ENCODE measurements around the gene FLVCR2. TPM values are rescaled to one million over a fixed set of nuclear protein-coding genes. Genes with fewer than 3 reads are reported as not detected.

FLVCR2 gene
- 11.2 TPM for polyA plus RNA-seq (ENCODE audit: insufficient read length)

- no peak for DNase-seq (ENCODE audit: low read depth)
Observed at GRCh38 chr14:75578102-75578785, at the start of gene FLVCR2. FLVCR2 (plus strand) TSS chr14:75578620; CDS start chr14:75578973, 353 bp downstream.

- DNase-seq (ENCODE audit: low read depth), result no peak
Observed at GRCh38 chr14:75531256-75531655, 47.2 kb upstream of the FLVCR2 start.

GRCh38 chr14:75531660-75532317, 46.6 kb upstream of the FLVCR2 start:
- no peak for DNase-seq (ENCODE audit: low read depth)

- no peak for DNase-seq (ENCODE audit: low read depth)
Observed at GRCh38 chr14:75533791-75534555, 44.4 kb upstream of the FLVCR2 start.

- no peak for DNase-seq (ENCODE audit: low read depth)
Observed at GRCh38 chr14:75535164-75535898, 43.1 kb upstream of the FLVCR2 start.

GRCh38 chr14:75537071-75537470, 41.3 kb upstream of the FLVCR2 start:
- DNase-seq (ENCODE audit: low read depth), result no peak

GRCh38 chr14:75539162-75539560, 39.3 kb upstream of the FLVCR2 start:
- DNase-seq (ENCODE audit: low read depth), result no peak

- no peak for DNase-seq (ENCODE audit: low read depth)
Observed at GRCh38 chr14:75539561-75540478, 38.6 kb upstream of the FLVCR2 start.

GRCh38 chr14:75540479-75540851, 38.0 kb upstream of the FLVCR2 start:
- no peak for DNase-seq (ENCODE audit: low read depth)

- no peak for DNase-seq (ENCODE audit: low read depth)
Observed at GRCh38 chr14:75542588-75543091, 35.8 kb upstream of the FLVCR2 start.

- no peak for DNase-seq (ENCODE audit: low read depth)
Observed at GRCh38 chr14:75543253-75543652, 35.2 kb upstream of the FLVCR2 start.

- DNase-seq (ENCODE audit: low read depth), result no peak
Observed at GRCh38 chr14:75543786-75544185, 34.6 kb upstream of the FLVCR2 start.

- DNase-seq (ENCODE audit: low read depth), result no peak
Observed at GRCh38 chr14:75545907-75546306, 32.5 kb upstream of the FLVCR2 start.

GRCh38 chr14:75547552-75548250, 30.7 kb upstream of the FLVCR2 start:
- no peak for DNase-seq (ENCODE audit: low read depth)

- DNase-seq (ENCODE audit: low read depth), result no peak
Observed at GRCh38 chr14:75548544-75548943, 29.9 kb upstream of the FLVCR2 start.

GRCh38 chr14:75549169-75549568, 29.3 kb upstream of the FLVCR2 start:
- no peak for DNase-seq (ENCODE audit: low read depth)

GRCh38 chr14:75551021-75551420, 27.4 kb upstream of the FLVCR2 start:
- DNase-seq (ENCODE audit: low read depth), result no peak

GRCh38 chr14:75553157-75553556, 25.3 kb upstream of the FLVCR2 start:
- DNase-seq (ENCODE audit: low read depth), result no peak

GRCh38 chr14:75553761-75554364, 24.6 kb upstream of the FLVCR2 start:
- DNase-seq (ENCODE audit: low read depth), result no peak

- DNase-seq (ENCODE audit: low read depth), result no peak
Observed at GRCh38 chr14:75554482-75554881, 23.9 kb upstream of the FLVCR2 start.

Data from forelimb muscle (tissue), 1 donor.